GM18526 (cell line): Measurements from ENCODE around the gene CEMIP.

Source experiments
- POLR2A ChIP-seq: IDR thresholded peaks from 3 replicates; pipeline ENCODE4 v1.6.1; 2011; ENCODE audit not compliant: insufficient read length; ENCODE audit errors: extremely low read depth

CEMIP gene

GRCh38 chr15:80840182-80841130, 61.3 kb downstream of the CEMIP start:
- TF ChIP-seq POLR2A = no peak

DNA sequence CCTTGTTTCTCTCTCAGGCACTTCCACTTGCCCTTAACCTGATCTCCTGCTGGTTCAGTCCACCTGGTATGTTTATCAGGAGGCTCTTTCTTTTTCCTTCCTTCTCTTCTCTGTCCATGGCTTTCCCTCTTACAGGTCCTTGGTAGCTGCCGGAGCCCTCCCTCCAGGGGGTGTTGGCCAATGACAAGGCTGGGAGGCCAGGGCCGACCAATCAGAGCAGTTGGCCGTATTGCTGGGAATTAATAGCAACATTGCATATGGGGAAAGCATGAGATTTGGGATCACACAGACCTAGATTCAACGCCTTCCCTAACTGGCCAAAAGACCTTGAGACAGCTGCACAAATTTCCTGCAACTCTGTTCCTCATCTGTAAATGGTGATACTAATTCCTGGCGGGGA, 62.4 kb downstream of the CEMIP start:
- TF ChIP-seq POLR2A = no peak

GRCh38 chr15:80844011-80844732, 65.0 kb downstream of the CEMIP start:
- no peak for TF ChIP-seq POLR2A

- TF ChIP-seq POLR2A = no peak
Observed at GRCh38 chr15:80846031-80846815, 67.1 kb downstream of the CEMIP start.

DNA sequence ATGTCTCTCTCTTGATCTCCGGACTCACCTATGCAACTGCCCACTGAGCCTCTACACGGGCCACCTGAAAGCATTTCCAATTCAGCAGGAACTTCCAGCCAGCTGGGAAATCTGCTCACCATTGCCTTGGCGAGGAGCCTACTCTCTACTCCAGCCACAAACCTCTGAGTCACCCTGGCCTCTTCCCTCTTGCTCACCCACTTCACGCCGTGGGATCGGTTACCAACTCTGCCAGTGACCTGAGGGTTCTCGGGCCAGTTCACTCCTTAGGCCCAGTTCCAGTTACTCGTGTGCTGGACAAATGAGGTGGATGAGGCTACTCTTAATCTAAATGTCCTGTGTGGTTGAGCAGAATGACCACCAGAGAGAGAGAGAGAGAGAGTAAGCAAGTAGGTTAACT, 70.1 kb downstream of the CEMIP start:
- no peak for TF ChIP-seq POLR2A

- no peak for TF ChIP-seq POLR2A
Observed at GRCh38 chr15:80850941-80851451, 71.8 kb downstream of the CEMIP start.

- TF ChIP-seq POLR2A = no peak
Observed at GRCh38 chr15:80852676-80853075, 73.5 kb downstream of the CEMIP start.

- no peak for TF ChIP-seq POLR2A
Observed at GRCh38 chr15:80854104-80854503, 74.9 kb downstream of the CEMIP start.

DNA sequence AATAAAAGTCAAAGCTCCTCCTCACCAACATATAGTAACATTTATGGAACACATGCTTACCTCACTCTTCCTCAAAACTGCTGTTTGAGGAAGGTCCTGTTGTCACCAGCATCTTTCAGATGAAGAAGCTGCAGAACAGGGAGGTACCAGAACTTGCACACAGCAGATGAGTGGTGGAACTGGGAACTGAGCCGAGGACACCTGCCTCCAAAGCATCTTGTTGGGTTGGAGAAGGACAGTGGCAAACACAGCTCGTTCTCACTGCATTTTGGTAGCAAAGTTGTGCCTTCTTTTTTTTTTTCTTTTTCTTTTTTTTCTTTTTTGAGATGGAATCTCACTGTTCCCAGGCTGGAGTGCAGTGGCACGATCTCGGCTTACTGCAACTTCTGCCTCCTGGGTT, 76.0 kb downstream of the CEMIP start:
- no peak for TF ChIP-seq POLR2A

DNA sequence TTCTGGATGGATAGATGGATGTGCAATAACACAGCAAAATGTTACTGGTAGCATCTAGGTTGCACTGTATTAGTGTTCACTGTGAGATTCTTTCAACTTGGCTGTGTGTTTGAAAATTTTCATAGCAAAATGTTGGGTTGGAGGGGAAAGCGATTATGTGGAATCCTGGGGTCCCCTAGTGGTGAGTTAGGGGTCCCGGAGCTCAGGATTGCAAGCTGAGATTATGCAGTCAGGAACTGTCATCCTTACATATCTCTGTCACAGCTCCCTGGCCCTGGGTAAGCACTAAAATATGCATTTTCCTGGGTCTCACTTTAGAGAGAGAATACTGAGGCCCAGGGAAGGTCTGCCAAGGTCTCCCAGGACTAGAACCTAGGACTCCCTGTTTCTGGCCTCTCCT, 77.2 kb downstream of the CEMIP start:
- no peak for TF ChIP-seq POLR2A

- no peak for TF ChIP-seq POLR2A
Observed at GRCh38 chr15:80856809-80857377, 77.7 kb downstream of the CEMIP start.

- no peak for TF ChIP-seq POLR2A
Observed at GRCh38 chr15:80861731-80862170, 82.6 kb downstream of the CEMIP start.

DNA sequence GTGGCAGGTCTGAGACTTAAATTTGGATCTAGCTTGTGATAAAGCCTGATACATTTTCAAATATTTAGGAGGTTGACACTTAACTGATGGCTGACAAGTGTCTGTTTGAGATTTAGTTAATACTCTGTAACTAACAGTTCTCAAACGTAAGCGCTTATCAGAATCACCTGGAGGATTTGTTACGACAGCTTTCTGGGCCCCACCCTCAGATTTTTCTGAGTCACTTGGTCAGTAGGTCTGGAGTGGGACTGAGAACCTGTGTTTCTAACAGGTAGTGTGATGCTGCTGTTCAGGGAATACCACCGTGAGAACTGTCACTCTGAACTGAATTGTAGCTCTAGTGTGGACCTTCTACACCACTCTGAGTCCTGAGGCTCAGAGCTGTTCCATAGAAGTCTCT, 85.5 kb downstream of the CEMIP start:
- TF ChIP-seq POLR2A = no peak

DNA sequence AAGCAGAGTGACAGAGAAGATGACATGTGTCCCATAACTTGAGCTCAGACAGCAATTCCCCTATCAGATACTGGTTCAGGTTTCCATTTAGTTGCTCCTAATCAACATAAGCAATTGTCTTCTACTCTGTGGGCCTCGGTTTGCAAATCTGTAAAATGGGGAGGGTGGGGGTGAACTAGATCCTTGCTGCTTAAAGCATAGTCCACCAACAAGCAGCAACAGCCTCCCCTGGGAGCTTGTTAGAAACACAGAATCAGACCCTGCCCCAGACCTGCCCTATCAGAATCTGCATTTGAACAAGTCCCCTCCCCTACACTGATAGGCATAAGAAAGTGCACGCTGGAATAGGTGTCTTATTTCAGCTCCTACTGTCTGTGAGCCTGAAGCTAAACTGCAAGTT, 87.8 kb downstream of the CEMIP start:
- no peak for TF ChIP-seq POLR2A

GRCh38 chr15:80870366-80870765, 91.2 kb downstream of the CEMIP start:
- no peak for TF ChIP-seq POLR2A
